ENCODE data around the gene OLFML3. TPM values are rescaled to one million over a fixed set of nuclear protein-coding genes. Genes with fewer than 3 reads are reported as not detected.
A peak's percentile ranks its signal among the peaks of the same experiment; 100 is the strongest.

OLFML3 gene
- total RNA-seq, 1 donor from 2014 or later = 13.4 TPM

GRCh38 chr1:113931451-113931851, 47.8 kb upstream of the OLFML3 start:
- TF ChIP-seq EZH2 (IDR thresholded peaks at IDR 0.05) (no peak), EZH2phosphoT487 (IDR thresholded peaks at IDR 0.05) (no peak), CTCF (IDR thresholded peaks at IDR 0.05) (no peak)
- Mint-ChIP-seq H3K4me3 (peak overlapping the region; percentile 99), H3K9me3 (no peaks in the 10 kb centered on the region), H3K27ac (no peak overlapping the region), H3K36me3 (no peaks in the 10 kb centered on the region), H3K27me3 (ENCODE audit: insufficient read depth, low read depth) (peaks cover 3% of the 10 kb centered on the region), H3K4me1 (peaks cover 33% of the 10 kb centered on the region)
- H3K4me1 ChIP-seq = peaks cover 21% of the 10 kb centered on the region
- H3K4me2 ChIP-seq = peak overlapping the region; percentile 84
- DNase-seq (ENCODE audit: low spot score) = no peak
- peaks cover 64% of the 10 kb centered on the region for H4K20me1 ChIP-seq (ENCODE audit: low read depth)
- peak overlapping the region; percentile 94 for H3K4me3 ChIP-seq
- H3K27ac ChIP-seq = no peak overlapping the region
- H3K9ac ChIP-seq = no peak overlapping the region
- H3K79me2 ChIP-seq (ENCODE audit: low read depth) = peaks cover 68% of the 10 kb centered on the region
- no peaks in the 10 kb centered on the region for H3K9me3 ChIP-seq (ENCODE audit: low read depth)
- H3F3A ChIP-seq (ENCODE audit: low read depth) = peaks cover 13% of the 10 kb centered on the region
- no peaks in the 10 kb centered on the region for H3K36me3 ChIP-seq
- peaks cover 5% of the 10 kb centered on the region for H3K27me3 ChIP-seq
- H2AFZ ChIP-seq (replicated peaks) = no peak overlapping the region

GRCh38 chr1:113934006-113934405, 45.3 kb upstream of the OLFML3 start:
- peaks cover 90% of the 10 kb centered on the region for H4K20me1 ChIP-seq (ENCODE audit: low read depth)

GRCh38 chr1:113934511-113935055, 44.7 kb upstream of the OLFML3 start:
- Histone ChIP-seq H3K4me1 (peaks cover 28% of the 10 kb centered on the region), H3K79me2 (ENCODE audit: low read depth) (peaks cover 100% of the 10 kb centered on the region), H3K27ac (no peak overlapping the region), H4K20me1 (ENCODE audit: low read depth) (peaks cover 95% of the 10 kb centered on the region), H3K36me3 (no peaks in the 10 kb centered on the region), H3K27me3 (no peaks in the 10 kb centered on the region), H3F3A (ENCODE audit: low read depth) (peaks cover 19% of the 10 kb centered on the region), H2AFZ (replicated peaks) (no peak overlapping the region), H3K9ac (no peak overlapping the region), H3K9me3 (ENCODE audit: low read depth) (no peaks in the 10 kb centered on the region), H3K4me3 (no peak overlapping the region), H3K4me2 (no peak overlapping the region)
- Mint-ChIP-seq H3K4me3 (no peak overlapping the region), H3K27me3 (ENCODE audit: insufficient read depth, low read depth) (peaks cover 3% of the 10 kb centered on the region), H3K36me3 (no peaks in the 10 kb centered on the region), H3K4me1 (peaks cover 37% of the 10 kb centered on the region), H3K9me3 (no peaks in the 10 kb centered on the region), H3K27ac (no peak overlapping the region)
- DNase-seq (ENCODE audit: low spot score) = no peak
- TF ChIP-seq CTCF (IDR thresholded peaks at IDR 0.05) = no peak
- no peak for TF ChIP-seq EZH2 (IDR thresholded peaks at IDR 0.05)
- no peak for TF ChIP-seq EZH2phosphoT487 (IDR thresholded peaks at IDR 0.05)

More at GRCh38 chr1:113934006-113934405, 45.3 kb upstream of the OLFML3 start:
- no peak for DNase-seq (ENCODE audit: low spot score)
- peaks cover 94% of the 10 kb centered on the region for H3K79me2 ChIP-seq (ENCODE audit: low read depth)
- no peaks in the 10 kb centered on the region for H3K27me3 ChIP-seq
- no peak overlapping the region for H3K9ac ChIP-seq
- Mint-ChIP-seq H3K9me3 (no peaks in the 10 kb centered on the region), H3K4me1 (peaks cover 37% of the 10 kb centered on the region), H3K27ac (no peak overlapping the region), H3K4me3 (no peak overlapping the region), H3K27me3 (ENCODE audit: insufficient read depth, low read depth) (peaks cover 3% of the 10 kb centered on the region), H3K36me3 (no peaks in the 10 kb centered on the region)
- no peak overlapping the region for H3K4me2 ChIP-seq
- no peaks in the 10 kb centered on the region for H3K9me3 ChIP-seq (ENCODE audit: low read depth)
- no peak overlapping the region for H3K4me3 ChIP-seq
- no peak overlapping the region for H3K27ac ChIP-seq
- no peak for TF ChIP-seq EZH2 (IDR thresholded peaks at IDR 0.05)
- no peak for TF ChIP-seq EZH2phosphoT487 (IDR thresholded peaks at IDR 0.05)
- TF ChIP-seq CTCF (IDR thresholded peaks at IDR 0.05) = no peak
- peaks cover 19% of the 10 kb centered on the region for H3F3A ChIP-seq (ENCODE audit: low read depth)
- peaks cover 28% of the 10 kb centered on the region for H3K4me1 ChIP-seq
- H3K36me3 ChIP-seq = no peaks in the 10 kb centered on the region
- no peak overlapping the region for H2AFZ ChIP-seq (replicated peaks)

Measured in neural progenitor cell (in vitro differentiated cells).